Stomach (tissue), 4 donors: Measurements from ENCODE around the gene EI24.

Experiments
- CTCF ChIP-seq, 7 experiments: fragments of 450-650 bp in 4 of 7; fragments of 200-600 bp in 3 of 7; sonication (generic) in 3 of 7; IDR thresholded peaks; one replicate each; pipeline ENCODE4 v1.5.1; 2016 to 2019; ENCODE audit warnings: antibody characterized with exemption in 7 of 7, control low read depth in 2 of 7, mild to moderate bottlenecking in 1 of 7
- EP300 ChIP-seq: sonication (generic); formaldehyde crosslinking; IDR thresholded peaks from one replicate; pipeline ENCODE4 v1.6.1; 2017; ENCODE audit warnings: antibody characterized with exemption
- POLR2A ChIP-seq, 4 donors: fragments of 450-650 bp; IDR thresholded peaks; one replicate each; pipeline ENCODE4 v1.6.1; 2016; ENCODE audit warnings: antibody characterized with exemption in 4 of 4, control low read depth in 2 of 4, mild to moderate bottlenecking in 1 of 4, moderate library complexity in 1 of 4
- POLR2AphosphoS5 ChIP-seq, 3 donors: sonication (generic); formaldehyde crosslinking; IDR thresholded peaks; one replicate each; pipeline ENCODE4 v1.6.1; 2016; ENCODE audit warnings: antibody characterized with exemption in 3 of 3

GRCh38 chr11:125559888-125560287, 9.4 kb upstream of the EI24 start:
- no peak for TF ChIP-seq CTCF (IDR thresholded peaks at IDR 0.05)
- TF ChIP-seq POLR2A (IDR thresholded peaks at IDR 0.05): no peak
- no peak for TF ChIP-seq EP300
- TF ChIP-seq POLR2AphosphoS5 (IDR thresholded peaks at IDR 0.05): no peak
